DND-41 (cell line): Measurements from ENCODE around the gene TRNAU1AP.

Experiments used
- EZH2 ChIP-seq: IDR thresholded peaks from 3 replicates; pipeline ENCODE4 v1.6.1; 2012; ENCODE audit warnings: borderline replicate concordance, low read depth, mild to moderate bottlenecking, moderate library complexity, low read length, inconsistent platforms; ENCODE audit not compliant: severe bottlenecking
- TF ChIP-seq, protein P1 (sequence below): IDR thresholded peaks from 2 replicates; pipeline ENCODE4 v1.5.1; 2012; ENCODE audit warnings: borderline replicate concordance, low read length, moderate library complexity, mild to moderate bottlenecking; ENCODE audit not compliant: poor library complexity, severe bottlenecking; ENCODE audit errors: extremely low read depth

DNA sequence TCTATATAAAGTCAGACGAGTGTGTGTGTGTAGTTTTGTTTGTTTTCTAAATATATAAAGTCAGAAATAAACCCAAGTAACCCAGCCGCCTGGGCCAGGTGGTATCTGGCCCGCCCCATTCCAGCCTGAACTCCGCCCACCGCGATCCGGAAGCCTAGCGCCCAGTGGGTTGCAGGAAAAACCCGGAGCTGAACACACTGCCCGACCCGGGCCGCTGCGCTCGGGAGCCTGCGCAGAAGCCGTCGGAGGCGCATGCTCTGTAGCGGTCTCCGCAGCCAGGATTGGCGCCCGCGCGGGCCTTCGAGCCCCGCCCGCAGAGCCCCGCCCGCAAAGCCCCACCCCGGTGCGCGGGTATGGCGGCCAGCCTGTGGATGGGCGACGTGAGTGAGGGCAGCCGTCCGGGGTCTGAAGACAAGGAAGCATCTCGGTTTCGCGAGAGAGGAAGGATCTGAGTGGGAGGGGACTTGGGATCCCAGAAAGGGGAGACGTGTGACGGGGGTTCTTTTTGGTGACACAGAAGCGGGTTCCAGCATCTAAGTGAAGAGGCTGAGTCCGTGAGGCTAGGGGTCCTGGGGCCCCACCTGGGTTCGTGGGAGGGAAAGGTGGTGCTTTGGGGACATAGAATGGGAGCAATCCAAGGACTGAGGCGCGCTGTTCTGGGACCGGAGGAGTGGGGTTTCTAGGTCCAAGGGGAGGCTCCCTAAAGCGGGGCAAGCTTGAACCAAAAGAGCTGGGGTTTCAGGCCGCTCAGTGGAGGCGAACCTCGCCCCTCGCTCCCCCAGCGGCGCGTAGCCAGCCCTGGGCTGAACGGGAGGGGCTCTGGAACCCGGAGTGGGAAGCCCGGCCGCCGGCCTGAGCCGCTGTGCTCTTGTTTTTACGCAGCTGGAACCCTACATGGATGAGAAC is at the start of gene TRNAU1AP:
- TF ChIP-seq, protein P1, sequence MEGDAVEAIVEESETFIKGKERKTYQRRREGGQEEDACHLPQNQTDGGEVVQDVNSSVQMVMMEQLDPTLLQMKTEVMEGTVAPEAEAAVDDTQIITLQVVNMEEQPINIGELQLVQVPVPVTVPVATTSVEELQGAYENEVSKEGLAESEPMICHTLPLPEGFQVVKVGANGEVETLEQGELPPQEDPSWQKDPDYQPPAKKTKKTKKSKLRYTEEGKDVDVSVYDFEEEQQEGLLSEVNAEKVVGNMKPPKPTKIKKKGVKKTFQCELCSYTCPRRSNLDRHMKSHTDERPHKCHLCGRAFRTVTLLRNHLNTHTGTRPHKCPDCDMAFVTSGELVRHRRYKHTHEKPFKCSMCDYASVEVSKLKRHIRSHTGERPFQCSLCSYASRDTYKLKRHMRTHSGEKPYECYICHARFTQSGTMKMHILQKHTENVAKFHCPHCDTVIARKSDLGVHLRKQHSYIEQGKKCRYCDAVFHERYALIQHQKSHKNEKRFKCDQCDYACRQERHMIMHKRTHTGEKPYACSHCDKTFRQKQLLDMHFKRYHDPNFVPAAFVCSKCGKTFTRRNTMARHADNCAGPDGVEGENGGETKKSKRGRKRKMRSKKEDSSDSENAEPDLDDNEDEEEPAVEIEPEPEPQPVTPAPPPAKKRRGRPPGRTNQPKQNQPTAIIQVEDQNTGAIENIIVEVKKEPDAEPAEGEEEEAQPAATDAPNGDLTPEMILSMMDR = no peak
- no peak for TF ChIP-seq EZH2
